Stimulated activated CD8-positive, alpha-beta memory T cell treated with anti-CD3 and anti-CD28 coated beads, Interleukin-4, amount 100 ng/mL, for 1 hour (primary cell): ENCODE measurements around the gene FBXO31.
"Not testable (repeated sequence)": the region's sequence is repeated elsewhere in the genome, so short reads cannot be mapped to it uniquely, and the experiment has no call there.

ENCODE experiments used
- DNase-seq, 2 donors: peaks; one replicate each; pipeline ENCODE4 v3.0.0-alpha.2; 2020; ENCODE audit warnings: low read depth in 2 of 2, low spot score in 1 of 2

FBXO31 gene

GRCh38 chr16:87365021-87365713, 18.4 kb downstream of the FBXO31 start:
- DNase-seq: no peak

GRCh38 chr16:87363771-87364455, 19.7 kb downstream of the FBXO31 start:
- no peak for DNase-seq

DNA sequence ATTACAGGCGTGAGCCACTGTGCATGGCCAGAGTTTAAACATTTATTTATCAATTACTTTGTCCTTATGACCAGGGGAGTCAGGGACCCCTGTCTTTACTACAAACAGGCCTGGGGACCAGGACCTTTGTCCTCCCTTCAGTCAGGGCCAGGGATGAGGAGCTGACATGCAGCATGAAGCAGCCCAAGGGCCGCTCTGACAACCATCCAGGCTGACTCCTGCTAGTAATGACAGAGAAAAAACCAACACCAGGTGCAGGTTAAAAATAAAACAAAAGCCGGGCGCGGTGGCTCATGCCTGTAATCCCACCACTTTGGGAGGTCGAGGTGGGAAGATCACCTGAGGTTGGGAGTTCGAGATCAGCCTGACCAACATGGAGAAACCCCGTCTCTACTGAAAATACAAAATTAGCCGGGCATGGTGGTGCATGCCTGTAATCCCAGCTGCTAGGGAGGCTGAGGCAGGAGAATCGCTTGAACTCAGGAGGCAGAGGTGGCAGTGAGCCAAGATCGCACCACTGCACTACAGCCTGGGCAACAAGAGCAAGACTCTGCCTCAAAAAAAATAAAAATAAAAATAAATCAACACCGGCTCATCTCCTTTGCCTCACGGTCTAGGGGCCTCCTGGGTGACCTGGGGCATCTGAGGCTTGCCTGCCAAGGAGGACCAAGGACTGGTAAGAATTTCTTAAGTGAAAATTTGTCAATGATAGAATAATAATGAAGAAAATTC, 20.6 kb downstream of the FBXO31 start:
- not testable (repeated sequence) for DNase-seq

DNA sequence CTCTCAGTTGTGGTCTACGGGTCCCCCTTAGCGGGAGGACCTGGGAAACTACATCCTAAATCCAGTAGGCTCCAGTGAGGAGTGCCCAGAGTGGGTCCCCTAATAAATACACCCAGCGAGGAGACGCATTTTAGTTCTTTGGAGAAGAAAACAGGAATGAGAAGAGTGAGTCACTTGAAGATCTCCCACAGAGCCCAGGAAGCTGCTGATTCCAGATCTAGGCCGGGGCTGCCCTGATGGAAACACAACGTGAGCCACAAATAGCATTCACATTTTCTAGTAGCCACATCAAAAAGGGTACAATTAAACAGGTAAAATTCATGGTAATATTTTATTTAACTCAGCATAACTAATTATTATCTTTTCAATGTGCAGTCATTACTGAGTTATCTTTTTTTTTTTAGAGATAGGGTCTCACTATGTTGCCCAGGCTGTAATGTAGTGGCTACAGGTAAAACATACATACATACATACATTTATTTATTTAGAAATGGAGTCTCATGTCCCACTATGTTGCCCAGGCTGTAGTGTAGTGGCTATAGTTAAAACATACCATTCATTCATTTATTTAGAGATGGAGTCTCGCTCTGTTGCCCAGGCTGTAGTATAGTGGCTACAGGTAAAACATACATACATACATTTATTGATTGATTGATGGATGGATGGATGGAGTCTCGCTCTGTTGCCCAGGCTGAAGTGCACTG, 21.5 kb downstream of the FBXO31 start:
- no peak for DNase-seq

DNA sequence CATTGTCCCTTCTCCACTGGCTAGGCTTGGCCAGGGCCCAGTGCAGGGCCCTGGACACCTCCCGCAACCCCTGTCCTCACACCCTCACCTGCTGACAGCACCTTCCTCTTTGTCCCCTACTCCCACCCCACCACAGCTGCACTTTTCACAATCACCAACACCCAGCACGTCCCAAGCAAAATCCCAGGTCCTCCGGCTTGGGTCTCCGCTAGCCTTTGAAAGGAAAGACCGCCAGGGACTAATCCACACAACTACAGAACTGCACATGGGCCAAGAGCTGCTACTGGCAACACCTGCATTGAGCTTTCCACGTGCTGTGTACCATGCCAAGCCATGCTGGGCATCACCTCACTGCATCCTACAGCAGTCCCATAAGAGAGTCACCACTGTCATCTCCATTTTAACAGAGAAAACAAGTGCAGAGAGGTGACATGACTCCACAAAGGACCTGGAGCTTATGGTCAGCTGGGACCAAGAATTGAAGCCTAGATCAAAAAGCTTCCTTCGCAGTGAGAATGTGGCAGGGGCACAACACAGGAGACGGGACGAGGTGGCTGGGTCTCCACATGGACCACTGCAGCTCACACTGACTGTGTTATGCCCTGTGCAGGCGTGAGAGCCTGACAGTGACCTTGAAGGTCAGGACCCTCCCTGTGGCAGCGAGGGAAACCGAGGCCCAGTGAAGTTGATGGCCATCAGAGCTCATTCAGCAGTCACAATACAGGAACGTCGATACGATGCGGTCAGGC, 22.5 kb downstream of the FBXO31 start:
- no peak for DNase-seq

DNA sequence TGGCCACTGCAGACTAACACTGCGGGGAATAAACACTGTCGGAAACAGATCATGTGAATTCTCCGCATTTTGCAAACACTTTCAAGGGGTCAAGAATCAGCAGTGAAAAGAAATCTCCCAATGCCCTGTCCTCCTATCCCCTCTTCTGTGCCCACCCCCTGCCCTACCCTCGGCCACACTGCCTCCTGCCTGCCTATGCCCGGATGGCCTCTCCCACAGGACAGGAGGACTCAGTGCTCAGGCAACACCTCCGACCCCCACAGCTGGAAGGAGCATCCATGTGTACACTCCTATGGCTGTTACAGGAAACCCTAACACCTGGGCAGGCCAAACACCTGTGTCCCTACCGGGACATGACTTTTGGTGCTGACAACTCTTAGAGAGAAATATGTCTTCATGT, 24.5 kb downstream of the FBXO31 start:
- no peak for DNase-seq

GRCh38 chr16:87358696-87359095, 24.9 kb downstream of the FBXO31 start:
- DNase-seq: no peak

DNA sequence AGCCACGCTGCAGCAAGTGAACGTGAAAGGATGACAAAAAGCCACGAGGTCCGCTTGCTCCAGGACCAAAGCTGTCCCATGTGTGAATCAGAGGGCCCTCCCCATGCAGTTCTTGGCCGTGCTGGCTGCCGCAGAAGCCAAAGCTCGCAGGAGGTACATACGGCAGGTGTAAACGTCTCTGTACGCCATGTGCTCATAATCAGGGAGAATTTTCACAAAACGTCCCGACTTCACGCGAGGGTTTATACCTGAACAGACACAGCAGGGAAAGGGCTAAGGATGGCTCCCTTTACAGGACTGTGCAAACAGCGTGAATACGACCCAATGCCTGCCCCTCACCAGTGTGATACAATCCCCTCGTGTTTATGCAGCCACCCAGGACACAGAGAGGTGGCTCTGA, 25.3 kb downstream of the FBXO31 start:
- no peak for DNase-seq

- no peak for DNase-seq
Measured at GRCh38 chr16:87356491-87356853, 27.1 kb downstream of the FBXO31 start.

DNA sequence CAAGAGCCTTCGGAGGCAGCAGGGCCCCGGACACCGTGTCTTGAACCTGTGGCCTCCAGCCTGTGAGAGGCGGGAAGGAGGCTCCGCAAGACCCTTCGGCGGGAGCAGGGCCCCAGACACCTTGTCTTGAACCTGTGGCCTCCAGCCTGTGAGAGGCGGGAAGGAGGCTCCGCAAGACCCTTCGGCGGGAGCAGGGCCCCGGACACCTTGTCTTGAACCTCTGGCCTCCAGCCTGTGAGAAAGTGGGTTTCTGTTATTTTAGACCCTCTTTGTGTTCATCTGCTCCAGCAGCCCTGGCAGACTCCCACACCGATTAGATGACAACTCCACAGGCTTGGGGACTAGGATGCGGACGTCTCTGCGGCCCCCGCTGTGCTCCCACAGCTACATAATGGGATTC, 30.0 kb downstream of the FBXO31 start:
- no peak for DNase-seq

DNA sequence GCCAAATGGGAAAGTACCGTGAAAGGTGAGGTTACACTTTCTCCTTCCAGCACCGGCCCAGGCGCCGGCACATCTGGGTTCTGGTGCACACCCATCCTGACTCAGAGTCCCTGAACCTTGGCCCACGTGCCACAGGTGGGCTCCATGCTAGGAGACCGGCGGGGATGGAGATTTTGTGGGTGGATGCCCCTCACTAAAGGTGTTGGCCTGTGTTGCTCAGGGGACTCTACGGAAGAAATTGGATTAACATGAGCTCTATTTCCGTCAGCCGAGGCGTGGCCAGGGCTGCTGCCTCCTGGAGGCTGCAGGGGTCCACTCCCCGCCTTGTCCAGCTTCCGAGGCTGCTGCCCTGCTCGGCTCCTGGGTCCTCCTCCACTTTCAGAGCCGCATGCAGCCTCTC, 30.8 kb downstream of the FBXO31 start:
- no peak for DNase-seq

GRCh38 chr16:87351320-87351698, 32.3 kb downstream of the FBXO31 start:
- DNase-seq: no peak

DNA sequence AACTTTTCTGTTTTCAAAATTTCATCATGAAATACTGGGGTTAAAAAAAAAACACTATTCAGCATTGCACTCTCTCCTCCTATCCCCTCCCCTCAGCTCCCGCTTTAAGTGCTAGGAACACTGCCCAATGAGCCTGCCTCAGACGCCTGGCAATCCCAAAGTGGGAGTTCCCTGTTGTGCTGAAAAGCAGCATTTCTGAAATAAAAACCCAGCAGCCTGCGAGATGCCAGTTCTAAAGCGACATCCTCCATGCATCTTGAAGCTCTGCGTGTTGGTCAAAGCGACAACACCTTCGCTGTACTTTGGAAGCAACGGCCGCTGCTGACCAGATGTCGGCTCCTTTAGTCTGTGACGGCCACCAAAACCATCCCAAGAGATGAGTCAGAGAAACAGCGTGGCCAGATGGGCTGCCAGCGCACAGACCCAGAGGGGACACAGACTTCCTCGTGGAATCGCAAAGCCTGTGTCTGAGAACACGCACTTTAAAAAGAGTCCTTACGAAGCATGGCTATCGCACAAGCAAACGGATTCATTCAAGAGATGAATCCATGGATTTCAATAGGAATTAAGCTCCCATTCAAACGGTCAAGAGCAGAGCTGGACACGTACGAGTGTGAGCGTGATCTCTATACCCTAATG, 32.8 kb downstream of the FBXO31 start:
- DNase-seq: no peak

DNA sequence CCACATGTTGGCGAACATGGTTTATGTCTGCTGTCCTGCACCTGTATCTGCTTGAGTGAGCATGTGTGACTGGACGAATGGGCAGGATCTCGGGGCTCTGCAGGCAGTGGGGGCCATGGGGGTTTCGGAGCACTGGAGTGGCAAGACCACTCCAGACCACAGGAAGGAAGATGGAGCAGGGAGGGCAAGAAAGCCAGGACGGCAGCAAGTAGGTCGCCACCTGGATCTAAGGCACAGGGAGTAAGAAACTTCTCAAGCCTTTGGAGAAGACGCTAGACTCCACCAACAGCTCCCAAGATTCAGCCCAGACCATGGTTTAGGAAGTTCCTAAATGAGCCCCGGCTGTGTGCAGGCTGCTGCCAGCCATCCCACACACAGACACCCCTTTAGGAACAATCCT, 33.5 kb downstream of the FBXO31 start:
- DNase-seq: no peak

GRCh38 chr16:87348616-87349157, 34.9 kb downstream of the FBXO31 start:
- DNase-seq: no peak

GRCh38 chr16:87347932-87348615, 35.5 kb downstream of the FBXO31 start:
- DNase-seq: no peak

GRCh38 chr16:87346517-87347060, 37.0 kb downstream of the FBXO31 start:
- DNase-seq: no peak

- no peak for DNase-seq
Measured at GRCh38 chr16:87345726-87346424, 37.7 kb downstream of the FBXO31 start.
